Colon (tissue), 2 donors: ENCODE results near the gene TRIM34.
"Not testable (repeated sequence)": the region's sequence is repeated elsewhere in the genome, so short reads cannot be mapped to it uniquely, and the experiment has no call there.

Experiments
- FAIRE-seq: peaks from 2 replicates; lab custom pipeline; 2012; peaks lifted over from hg19 to GRCh38; lab: Jason Lieb, UNC
- donor health status: control.
- donor health status: control.

Gene TRIM34

GRCh38 chr11:5624489-5625279, at the start of gene TRIM34:
TSS of gene TRIM34 (plus strand) at chr11:5625001. CDS start at chr11:5632332, 7,331 bp downstream.
- FAIRE-seq = peak; percentile 62

- FAIRE-seq = no peak
Observed at GRCh38 chr11:5575152-5575551, 49.6 kb upstream of the TRIM34 start.

- FAIRE-seq = no peak
Observed at GRCh38 chr11:5577101-5577500, 47.7 kb upstream of the TRIM34 start.

- FAIRE-seq = no peak
Observed at GRCh38 chr11:5580577-5580976, 44.2 kb upstream of the TRIM34 start, which contains the start of gene OR52B6. TSS of gene OR52B6 (plus strand) at chr11:5580877. CDS start at chr11:5580877, 0 bp downstream.

GRCh38 chr11:5581014-5581413, 43.8 kb upstream of the TRIM34 start:
- FAIRE-seq = no peak

GRCh38 chr11:5584458-5584857, 40.3 kb upstream of the TRIM34 start:
- not testable (repeated sequence) for FAIRE-seq

- not testable (repeated sequence) for FAIRE-seq
Observed at GRCh38 chr11:5589906-5590305, 34.9 kb upstream of the TRIM34 start.

GRCh38 chr11:5591613-5592012, 33.2 kb upstream of the TRIM34 start:
- FAIRE-seq = no peak

GRCh38 chr11:5592615-5593014, 32.2 kb upstream of the TRIM34 start:
- no peak for FAIRE-seq

- no peak for FAIRE-seq
Observed at GRCh38 chr11:5593146-5593545, 31.7 kb upstream of the TRIM34 start.

- FAIRE-seq = no peak
Observed at GRCh38 chr11:5596607-5597201, 28.1 kb upstream of the TRIM34 start, which contains the start of gene TRIM6. TSS of gene TRIM6 (plus strand) at chr11:5596637. CDS start at chr11:5596898, 261 bp downstream.

GRCh38 chr11:5597953-5598352, 26.8 kb upstream of the TRIM34 start:
- no peak for FAIRE-seq

- no peak for FAIRE-seq
Observed at GRCh38 chr11:5600374-5600851, 24.4 kb upstream of the TRIM34 start.

GRCh38 chr11:5602791-5603190, 22.0 kb upstream of the TRIM34 start:
- not testable (repeated sequence) for FAIRE-seq

GRCh38 chr11:5603326-5603725, 21.5 kb upstream of the TRIM34 start:
- FAIRE-seq = no peak

- no peak for FAIRE-seq
Observed at GRCh38 chr11:5604896-5605295, 19.9 kb upstream of the TRIM34 start.

- no peak for FAIRE-seq
Observed at GRCh38 chr11:5605849-5606248, 19.0 kb upstream of the TRIM34 start.

GRCh38 chr11:5608808-5609207, 16.0 kb upstream of the TRIM34 start:
- no peak for FAIRE-seq

- no peak for FAIRE-seq
Observed at GRCh38 chr11:5610446-5610845, 14.4 kb upstream of the TRIM34 start.

- FAIRE-seq = no peak
Observed at GRCh38 chr11:5611627-5612026, 13.2 kb upstream of the TRIM34 start.

- no peak for FAIRE-seq
Observed at GRCh38 chr11:5618807-5619206, 6.0 kb upstream of the TRIM34 start.

- FAIRE-seq = no peak
Observed at GRCh38 chr11:5620651-5621521, 3.9 kb upstream of the TRIM34 start.
